HG03378 (cell line): ENCODE measurements around the gene LRRK1.

ENCODE experiments used
- ATAC-seq: cut with Tn5 transposase; IDR thresholded peaks from one replicate; pipeline ENCODE4 v1.9.1; 2021; ENCODE audit warnings: mild to moderate bottlenecking, moderate library complexity; ENCODE audit not compliant: unreplicated experiment

The LRRK1 gene

DNA sequence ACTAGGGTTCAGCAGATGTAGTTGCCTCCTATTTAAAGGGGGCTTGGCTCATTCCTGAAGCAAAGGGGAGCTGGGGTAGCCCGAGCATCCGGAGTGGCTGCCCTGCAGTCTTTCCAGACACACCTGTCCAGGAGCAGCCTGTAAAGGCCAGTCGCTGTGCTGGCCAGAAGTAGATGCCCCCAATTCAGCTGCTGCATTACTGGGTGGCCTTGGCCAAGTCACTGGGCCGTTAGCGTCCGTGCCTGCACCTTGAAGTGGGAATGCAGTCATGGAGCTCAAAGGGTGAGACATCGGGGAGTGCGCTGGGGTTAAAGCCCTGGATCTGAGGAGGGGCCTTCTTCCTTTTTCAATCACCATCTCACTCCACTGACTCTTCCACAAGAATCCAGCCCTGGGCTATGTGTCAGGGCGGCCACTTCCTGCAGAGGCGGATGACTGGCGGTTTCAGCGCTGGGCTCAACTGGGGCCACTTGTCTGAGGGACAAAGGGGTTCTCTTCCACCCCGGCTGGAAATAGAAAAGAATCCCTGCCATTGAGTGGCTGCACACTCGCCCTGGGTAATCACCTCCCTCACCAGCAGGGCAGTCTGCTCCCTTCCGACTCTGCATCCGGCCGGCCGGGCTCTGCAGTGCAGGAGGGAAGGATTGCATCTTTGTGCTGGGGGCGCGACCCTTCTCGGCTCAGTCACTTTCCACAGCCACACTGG lies 27.7 kb upstream of the LRRK1 start:
- no peak for ATAC-seq

DNA sequence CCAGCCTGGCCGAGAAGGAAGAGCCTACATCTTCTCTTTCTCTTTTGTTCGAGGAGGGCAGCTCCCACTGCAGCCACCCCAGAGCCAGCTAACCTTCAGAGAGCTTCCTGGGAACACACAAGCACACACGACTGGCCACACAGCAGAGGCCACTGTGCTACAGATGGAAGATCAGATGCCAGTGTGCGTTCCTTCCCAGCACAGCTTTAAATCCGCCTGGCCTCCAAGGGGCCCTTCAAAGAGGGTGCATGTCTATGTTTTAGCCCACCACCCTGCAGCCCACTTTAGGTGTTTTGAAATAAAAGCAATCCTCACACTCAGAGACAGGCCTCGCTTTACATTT lies 27.2 kb upstream of the LRRK1 start:
- no peak for ATAC-seq

DNA sequence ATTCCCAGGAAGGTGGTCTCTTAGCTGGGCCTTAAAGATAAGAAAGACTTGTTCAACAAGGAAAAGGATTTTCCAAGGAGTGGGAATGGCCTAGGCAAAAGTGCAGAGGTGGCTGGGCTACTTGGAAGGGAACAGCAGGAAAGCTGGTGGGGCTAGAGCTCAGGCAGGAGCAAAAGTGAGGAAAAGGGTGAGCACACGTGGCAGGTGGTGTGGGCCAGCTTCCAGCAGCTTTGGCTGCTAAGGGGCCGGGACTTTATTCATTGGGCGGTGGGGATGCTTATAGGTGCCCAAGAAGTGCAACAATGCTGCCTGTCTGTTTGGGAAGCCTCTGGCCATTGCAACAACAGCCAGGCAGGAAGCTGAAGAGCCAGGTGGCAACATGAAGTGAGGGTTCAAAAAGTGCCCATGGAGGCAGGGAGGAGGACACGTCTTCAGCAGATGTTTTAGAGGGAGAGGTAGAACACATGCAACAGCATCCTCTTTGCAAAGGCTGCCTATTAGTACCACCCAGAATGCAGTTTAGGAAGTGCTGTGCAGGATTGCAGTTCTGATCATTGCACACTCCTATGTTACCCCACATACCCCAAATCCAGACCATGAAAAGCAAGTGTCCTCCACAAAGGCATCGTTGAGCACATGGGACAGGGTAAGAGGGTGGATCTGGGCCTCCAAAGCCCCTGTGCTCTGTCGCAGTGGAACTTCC lies 25.7 kb upstream of the LRRK1 start:
- ATAC-seq, result no peak

DNA sequence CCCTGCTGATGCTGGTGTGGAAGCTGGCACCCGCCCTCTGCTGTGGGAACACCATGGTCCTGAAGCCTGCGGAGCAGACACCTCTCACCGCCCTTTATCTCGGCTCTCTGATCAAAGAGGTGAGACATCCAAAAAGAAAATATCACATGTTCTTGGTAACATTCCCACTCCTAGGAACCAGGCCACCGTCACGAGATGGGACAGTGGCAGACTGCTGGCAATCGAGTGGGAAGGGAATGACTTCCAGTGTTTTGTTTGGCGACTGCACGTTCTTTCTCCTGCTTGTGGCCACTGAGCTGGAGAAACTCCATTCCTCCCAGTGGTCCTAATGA lies 25.2 kb upstream of the LRRK1 start:
- no peak for ATAC-seq

DNA sequence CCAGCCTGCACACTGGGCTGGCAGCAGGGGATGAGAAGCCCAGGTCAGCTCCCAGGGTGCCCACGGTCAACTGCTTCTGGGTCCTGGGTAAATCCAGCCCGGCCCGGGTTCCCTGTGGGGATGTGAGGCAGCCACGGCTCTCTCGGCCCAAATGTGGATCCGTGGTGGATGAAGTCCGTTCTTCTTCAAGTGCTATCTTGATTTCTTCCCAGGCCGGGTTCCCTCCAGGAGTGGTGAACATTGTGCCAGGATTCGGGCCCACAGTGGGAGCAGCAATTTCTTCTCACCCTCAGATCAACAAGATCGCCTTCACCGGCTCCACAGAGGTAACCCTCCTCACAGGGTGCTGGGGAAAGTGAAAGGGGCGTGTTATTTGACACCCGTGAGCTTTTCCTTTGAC lies 23.4 kb upstream of the LRRK1 start:
- no peak for ATAC-seq

DNA sequence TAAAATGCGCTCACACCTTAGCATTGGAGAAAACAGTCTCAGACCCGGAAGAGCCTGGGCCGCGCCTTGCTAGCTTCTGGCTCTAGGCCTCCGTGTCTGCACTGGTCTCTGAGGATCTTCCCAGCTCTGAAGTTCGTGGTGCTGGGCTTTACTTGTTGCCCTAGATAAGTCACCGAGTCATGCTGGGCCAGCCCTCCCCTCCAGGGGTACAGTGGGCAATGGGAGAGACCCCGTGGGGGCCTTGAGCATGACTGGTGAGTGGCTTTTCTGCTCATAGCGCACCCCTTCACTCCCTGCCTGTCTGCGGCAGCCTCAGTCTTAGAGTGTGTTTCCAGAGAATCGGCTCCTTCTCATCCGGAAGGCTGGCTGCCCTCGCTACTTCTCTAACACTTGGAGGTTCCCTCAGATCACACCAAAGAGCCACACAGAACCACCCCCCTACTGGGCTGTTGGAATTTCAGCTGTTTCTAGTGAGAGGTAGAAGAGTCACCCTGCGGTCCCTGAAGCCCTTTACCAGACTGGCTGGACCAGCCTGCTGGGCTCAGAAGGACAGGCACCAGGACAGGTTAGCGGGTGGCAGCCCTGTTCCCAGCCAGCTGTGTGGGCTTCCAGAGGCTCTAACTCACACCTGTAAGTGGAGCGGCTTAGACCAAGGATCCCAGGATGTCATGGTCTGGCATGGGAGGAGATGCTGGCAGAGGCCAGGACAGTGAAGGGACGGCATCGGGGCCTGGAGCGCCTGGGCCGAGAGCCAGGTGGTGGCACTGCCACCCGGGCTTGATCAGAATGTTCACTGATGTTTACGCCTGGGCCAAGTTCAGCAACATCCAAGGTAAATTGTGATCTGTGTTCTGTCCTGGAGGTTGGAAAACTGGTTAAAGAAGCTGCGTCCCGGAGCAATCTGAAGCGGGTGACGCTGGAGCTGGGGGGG lies 21.7 kb upstream of the LRRK1 start:
- no peak for ATAC-seq

DNA sequence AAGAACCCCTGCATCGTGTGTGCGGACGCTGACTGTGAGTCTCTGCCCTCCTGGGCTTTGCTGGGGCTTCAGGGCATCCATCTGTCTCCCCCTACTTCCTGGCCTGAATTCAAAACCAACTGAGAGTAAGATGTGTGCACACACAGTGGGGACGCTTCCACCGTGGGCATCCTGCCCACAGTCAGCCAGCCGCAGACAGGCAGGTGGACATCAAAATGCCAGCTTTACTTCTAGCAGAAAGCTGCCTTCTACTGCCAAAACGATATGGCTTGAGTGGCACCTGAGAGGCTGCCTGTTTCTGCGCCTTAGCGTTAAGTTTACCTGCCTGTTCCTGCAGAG lies 21.0 kb upstream of the LRRK1 start:
- ATAC-seq, result no peak

DNA sequence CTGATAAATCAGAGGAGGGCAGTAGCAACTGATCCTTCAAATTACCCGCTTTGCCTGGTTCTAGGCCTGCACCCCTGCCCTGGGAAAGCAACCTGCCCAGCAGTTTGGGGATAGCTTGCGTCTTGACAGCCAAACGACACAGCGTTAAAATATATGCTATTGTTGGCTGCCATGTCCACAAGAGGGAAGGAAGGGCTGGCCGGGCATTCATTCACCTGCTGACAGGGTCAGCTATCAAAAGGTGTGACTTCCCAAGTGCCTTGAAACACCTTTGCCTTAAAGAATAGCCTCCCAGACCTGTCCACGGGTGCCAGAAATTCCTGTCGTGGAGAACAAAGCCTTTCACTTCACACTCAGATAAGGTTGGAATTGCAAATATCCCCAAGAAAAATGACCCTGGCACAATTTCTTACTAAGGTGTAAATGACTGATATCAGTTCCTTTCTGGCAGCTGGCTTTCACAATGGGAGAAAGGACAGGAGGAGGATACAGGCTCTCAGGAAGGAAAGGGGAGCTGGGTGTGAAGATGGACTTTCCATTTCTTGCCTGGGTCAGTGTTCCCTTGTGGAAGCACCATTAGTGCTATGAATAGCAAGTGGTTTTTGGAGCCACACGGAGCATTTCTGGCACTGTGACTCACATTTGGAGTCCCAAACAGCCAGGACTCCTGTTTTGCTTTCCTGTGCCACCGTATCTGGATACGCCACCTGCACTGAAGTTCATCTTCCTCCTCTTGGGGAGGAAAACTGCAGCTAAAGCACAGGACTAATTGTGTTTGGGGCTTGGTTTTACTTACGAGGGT lies 20.3 kb upstream of the LRRK1 start:
- no peak for ATAC-seq

DNA sequence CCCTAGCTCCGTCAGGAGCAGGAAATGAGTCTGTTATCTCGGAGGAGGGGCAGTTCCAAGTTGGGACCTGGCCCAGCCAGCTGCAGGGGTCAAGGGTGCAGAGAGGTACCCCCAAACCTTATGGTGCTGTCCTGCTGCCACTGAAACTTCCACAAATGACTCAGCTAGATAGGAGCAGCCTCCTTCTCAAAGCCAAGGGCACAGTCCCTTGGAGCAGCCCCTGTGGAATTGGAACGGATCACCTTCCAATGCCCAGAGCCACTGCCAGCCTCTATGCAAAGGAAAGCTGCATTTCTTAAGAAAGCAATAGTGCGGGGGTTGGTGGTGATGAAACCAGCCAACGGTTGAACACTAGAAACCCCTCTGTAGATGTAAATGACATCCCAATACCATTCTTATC lies 19.6 kb upstream of the LRRK1 start:
- ATAC-seq, result no peak

DNA sequence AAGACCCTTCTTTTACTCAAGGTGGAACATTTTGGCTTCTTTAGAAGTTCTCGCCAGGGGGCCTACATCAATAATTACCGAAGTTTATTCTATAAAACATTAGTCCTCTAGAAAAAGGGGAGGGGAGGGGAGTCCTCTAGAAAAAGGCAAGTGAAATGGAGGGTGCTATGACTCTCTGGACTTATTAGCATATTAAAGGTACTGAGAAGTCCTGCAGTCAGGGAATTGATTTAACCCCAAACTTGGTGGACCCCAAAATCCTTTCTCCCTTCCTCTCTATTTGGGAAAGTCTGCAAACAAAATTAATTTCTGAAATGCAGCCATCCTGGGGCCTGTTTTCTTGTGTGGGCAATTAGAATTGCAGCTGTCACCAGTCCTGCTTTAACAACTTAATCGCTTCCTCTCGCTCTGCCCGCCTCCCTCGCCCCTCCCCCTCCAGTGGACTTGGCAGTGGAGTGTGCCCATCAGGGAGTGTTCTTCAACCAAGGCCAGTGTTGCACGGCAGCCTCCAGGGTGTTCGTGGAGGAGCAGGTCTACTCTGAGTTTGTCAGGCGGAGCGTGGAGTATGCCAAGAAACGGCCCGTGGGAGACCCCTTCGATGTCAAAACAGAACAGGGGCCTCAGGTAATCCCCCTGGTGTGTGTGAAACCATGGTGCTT lies 18.9 kb upstream of the LRRK1 start:
- ATAC-seq, result no peak

DNA sequence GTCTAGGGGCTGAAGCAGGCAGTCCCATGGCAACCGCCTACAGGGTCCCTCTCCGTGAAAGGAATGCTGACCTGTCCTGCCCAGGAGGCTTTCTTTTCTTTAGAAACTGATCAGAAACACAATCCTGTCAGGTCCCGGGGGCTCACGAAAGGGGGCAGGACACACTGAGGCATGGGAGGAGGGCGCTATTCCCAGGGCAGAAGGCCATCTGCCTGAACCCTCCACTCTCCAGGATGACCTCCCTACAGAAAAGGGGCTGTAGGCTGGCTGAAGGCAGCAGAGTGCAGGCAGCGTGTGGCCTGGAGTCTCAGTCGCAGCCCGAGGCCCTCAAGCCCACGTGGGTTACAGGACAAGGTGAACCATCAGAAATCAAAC lies 18.4 kb upstream of the LRRK1 start:
- ATAC-seq, result no peak

DNA sequence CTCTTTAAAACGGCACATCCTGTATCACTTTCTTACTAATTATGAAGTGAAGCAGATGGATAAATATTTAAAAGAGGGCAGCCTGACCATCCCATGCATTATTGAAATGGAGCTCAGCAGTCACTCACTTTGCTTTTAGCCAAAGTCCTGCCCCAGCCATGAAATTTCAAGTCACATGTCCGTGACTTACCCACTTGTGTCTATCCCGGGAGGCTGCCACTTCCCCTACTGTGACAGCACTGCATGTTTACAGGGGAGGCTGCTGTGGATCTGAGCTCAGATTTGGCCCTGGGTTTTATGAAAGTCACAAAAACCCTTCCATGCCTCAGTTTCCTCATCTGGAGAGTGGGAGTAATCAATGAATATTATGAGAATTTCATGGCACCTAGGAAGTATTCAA lies 17.9 kb upstream of the LRRK1 start:
- ATAC-seq, result no peak

DNA sequence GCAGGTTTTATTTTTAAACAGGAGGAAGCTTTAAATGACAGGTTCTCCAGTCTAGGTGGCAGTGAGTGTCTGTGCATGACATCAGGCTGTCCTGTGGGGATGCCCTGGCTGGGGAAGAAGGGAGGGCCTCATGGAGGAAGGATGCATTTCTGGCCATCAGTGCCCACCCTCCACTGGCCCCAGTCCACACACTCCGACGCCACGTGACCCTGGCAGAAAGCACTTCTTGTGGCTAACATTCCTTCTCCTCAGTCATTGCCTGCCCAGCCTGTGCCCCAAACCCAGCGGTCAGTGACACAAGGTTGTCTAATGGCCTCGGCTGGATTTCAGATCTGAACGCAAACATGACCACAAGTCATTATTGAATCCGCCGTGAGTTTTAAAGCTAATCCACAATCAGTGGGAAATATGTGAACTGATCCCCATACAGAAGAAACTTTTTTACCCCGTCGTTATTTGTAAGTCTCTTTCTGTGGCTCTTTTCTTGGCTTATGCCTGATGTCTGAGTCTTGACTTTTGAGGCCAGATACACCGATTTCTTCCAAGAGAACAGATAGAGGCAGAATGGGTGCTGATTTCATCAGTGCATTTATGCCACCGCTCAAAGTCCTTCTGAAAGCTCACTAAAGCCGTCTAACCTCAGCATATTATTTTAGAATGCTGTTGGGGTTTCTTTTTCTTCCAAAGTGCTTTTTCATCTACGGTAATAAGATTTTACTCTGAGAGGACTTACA lies 17.3 kb upstream of the LRRK1 start:
- no peak for ATAC-seq

DNA sequence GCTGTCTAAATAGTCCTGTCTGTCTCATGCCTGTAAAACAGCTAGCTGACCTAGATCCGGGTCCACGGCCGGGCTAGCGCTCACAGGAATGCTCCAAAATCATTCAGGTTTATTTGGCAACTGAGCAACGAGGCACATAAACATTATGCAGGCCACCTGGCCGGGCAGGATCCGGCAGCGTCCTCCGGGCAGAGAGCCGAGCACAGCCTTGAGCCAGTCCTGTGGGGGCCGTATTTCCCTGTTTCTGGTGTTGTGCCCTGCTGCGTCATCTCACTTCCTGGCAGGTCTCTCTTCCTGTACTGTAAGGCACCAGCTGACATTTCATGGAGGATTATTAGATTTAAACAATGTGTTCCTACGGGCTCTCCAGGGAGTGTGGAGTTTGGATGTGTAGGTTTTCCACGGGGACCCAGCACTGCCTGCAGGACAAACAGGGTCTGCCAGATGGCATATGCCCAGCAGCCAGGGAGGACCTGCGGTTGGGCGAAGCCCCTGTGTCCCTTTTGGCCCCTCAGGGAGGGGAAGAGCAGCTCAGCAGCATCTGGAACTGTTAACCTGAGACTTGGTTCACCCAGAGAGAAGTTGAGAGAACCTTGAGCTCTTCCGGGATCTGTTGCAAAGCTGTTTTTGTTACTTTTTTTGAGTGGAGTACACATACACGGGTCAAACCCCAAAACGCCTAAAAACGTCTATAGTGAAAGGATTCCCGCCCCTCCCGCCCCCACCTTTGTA lies 16.6 kb upstream of the LRRK1 start:
- ATAC-seq, result no peak

DNA sequence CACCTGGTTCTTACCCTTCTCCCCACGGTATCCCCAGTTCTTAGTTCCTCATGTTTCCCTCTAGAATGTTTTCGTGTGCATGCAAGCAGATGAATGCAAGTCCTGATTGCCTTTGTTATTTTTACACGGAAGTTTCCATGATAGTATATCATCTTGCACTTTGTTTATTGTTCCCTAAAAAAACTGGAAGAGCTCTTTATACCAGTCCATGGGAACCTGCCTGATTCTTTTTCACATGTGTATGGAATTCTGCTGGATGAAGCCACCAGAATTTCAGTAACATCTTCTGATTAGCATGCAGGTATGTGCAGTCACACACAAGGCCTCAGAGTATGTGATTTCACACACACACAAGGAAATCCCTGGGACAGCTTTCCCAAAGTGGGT lies 16.0 kb upstream of the LRRK1 start:
- ATAC-seq, result no peak

DNA sequence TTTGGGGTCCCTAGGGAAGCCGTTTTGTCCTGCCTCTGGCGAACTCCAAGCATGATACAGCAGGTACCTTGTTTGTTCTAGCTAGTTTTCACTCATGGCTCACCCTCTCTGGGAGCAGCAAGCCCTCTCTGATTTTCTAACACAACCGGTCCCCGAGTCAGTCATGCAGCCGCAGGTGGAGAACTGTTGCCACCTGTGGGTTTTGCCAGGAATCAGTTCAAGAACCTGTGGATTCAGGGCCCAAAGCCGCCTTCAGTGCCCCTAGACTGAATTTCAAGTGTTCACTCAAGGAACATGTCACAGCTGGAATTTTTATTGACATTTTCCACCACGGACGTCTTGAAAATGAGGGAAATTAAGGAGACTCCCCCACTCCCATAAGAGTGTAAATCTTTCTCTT lies 13.3 kb upstream of the LRRK1 start:
- no peak for ATAC-seq

DNA sequence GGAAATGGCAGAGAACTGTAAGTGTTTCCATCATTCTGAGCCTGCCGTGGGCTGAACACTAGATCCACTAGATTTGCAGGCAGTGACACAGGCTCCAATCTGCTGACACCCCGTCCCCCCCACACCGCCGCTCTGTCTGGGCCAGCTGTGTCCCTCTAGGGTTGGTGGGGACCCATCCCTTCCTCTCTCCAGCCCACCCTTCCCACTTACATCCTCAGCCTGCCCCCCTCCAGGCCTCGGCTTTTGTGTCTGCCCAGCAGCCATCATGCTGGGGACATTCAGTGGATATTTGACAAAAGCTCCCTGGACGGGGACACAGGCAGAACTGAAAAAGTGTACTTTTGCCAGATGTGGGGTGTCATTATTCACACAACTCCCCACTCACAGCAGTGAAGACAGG lies 10.7 kb upstream of the LRRK1 start:
- ATAC-seq, result no peak

DNA sequence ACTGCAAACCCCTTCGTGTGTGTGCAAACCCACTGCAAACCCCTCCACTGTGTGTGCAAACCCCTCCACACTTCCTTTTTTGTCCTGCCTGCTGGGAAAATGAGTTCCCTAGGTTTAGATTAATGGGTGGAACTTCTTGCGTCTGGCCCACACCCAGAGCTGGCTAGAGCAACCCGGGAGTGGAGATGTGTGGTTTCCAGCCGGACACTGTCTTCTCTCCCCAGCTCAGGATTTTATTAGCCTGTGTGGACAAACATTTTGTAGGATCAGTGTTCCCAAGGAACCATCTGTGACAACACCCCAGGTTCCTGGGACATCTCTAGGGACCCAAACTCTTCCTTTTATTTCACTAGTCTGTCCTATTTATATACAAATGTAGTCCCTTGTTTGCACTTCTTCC lies 9.6 kb upstream of the LRRK1 start:
- no peak for ATAC-seq
